Measurements from ENCODE around the gene BACE2. TPM values are rescaled to one million over a fixed set of nuclear protein-coding genes. Genes with fewer than 3 reads are reported as not detected.

BACE2 gene
- total RNA-seq, 1 experiment from 2014 or later = 21.3 TPM

DNA sequence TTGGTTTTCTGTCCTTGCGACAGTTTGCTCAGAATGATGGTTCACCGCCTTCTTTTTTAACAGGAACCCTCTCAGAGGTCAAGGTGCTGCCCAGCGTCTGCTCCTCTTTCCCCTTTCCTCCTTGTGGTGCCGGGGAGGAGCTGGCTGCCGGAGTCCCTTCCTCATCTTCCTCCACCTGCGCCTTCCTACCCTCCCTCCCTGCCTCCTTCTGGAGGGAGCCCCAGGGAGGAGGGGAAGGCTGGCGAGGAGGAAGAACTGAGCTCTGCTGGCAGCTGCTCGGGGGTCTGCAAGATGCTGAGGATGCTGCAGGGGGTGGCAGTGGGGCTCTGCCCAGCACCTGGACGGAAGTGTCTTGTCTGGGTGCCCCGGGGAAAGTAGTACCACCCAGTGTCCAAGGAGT, 31.2 kb downstream of the BACE2 start:
- no TSS peak for BruUV-seq (replicated peaks)
- TF ChIP-seq CTCF (IDR thresholded peaks at IDR 0.05; ENCODE audit: unreplicated experiment) = no peak
- H3K4me1 Mint-ChIP-seq (ENCODE audit: insufficient read depth, unreplicated experiment) = peaks cover 9% of the 10 kb centered on the region
- intact Hi-C loops (cut with micrococcal nuclease) = no loop called here
- ChIA-PET POLR2A (no interaction called here), CTCF (interaction anchor here (0.6 to 1.2 kb wide), 3 partner anchors 17 to 31 kb away, joined by 3 to 4 read pairs (median 4); no protein-coding TSS in a partner anchor)
- no peaks in the 10 kb centered on the region for H3K27me3 Mint-ChIP-seq (ENCODE audit: insufficient read depth, unreplicated experiment)
- DNase-seq (ENCODE audit: unreplicated experiment) = no peak
- H3K4me3 Mint-ChIP-seq (ENCODE audit: unreplicated experiment) = no peak overlapping the region
- H3K9me3 Mint-ChIP-seq (ENCODE audit: unreplicated experiment) = no peaks in the 10 kb centered on the region
- no peak overlapping the region for H3K27ac Mint-ChIP-seq (ENCODE audit: low read depth, unreplicated experiment)
- H3K36me3 Mint-ChIP-seq (ENCODE audit: insufficient read depth, unreplicated experiment) = peaks cover 7% of the 10 kb centered on the region

DNA sequence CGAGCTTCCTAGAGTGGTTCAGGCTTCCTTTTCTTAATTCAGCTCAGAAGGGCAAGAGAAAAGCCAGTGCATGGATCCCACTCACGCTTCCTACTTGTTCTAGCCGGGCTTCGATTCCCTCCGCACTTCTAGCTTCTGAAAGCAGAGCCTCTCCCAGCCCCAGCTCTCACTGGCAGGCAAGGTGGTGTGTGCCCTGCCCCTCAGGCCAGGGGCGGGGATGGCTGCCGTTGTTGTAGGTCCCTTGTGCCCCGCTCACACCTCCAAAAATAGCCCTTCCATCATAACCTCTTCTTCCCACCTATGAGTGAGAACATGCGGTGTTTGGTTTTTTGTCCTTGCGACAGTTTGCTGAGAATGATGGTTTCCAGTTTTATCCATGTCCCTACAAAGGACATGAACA, 31.6 kb downstream of the BACE2 start:
- CTCF ChIA-PET = interaction anchor here (0.6 to 1.2 kb wide), 3 partner anchors 30 to 527 kb away, joined by 3 to 4 read pairs (median 4); no protein-coding TSS in a partner anchor

GRCh38 chr21:41201385-41201784, 33.4 kb downstream of the BACE2 start:
- no peaks in the 10 kb centered on the region for H3K4me1 Mint-ChIP-seq (ENCODE audit: insufficient read depth, unreplicated experiment)
- no peak overlapping the region for H3K27ac Mint-ChIP-seq (ENCODE audit: low read depth, unreplicated experiment)
- POLR2A ChIA-PET = no interaction called here
- CTCF ChIA-PET = interaction anchor here (1.1 kb wide), 1 partner anchor 32 kb away, joined by 3 read pairs; no protein-coding TSS in a partner anchor
- no peak overlapping the region for H3K4me3 Mint-ChIP-seq (ENCODE audit: unreplicated experiment)
- TF ChIP-seq CTCF (IDR thresholded peaks at IDR 0.05; ENCODE audit: unreplicated experiment) = no peak
- intact Hi-C loops (cut with micrococcal nuclease) = no loop called here
- H3K9me3 Mint-ChIP-seq (ENCODE audit: unreplicated experiment) = no peaks in the 10 kb centered on the region
- H3K27me3 Mint-ChIP-seq (ENCODE audit: insufficient read depth, unreplicated experiment) = no peaks in the 10 kb centered on the region
- no TSS peak for BruUV-seq (replicated peaks)
- DNase-seq (ENCODE audit: unreplicated experiment) = no peak
- H3K36me3 Mint-ChIP-seq (ENCODE audit: insufficient read depth, unreplicated experiment) = peaks cover under 1% of the 10 kb centered on the region

More for the DNA sequence above, 31.6 kb downstream of the BACE2 start:
- no peaks in the 10 kb centered on the region for H3K9me3 Mint-ChIP-seq (ENCODE audit: unreplicated experiment)
- peaks cover 9% of the 10 kb centered on the region for H3K4me1 Mint-ChIP-seq (ENCODE audit: insufficient read depth, unreplicated experiment)
- H3K4me3 Mint-ChIP-seq (ENCODE audit: unreplicated experiment) = no peak overlapping the region
- peaks cover 7% of the 10 kb centered on the region for H3K36me3 Mint-ChIP-seq (ENCODE audit: insufficient read depth, unreplicated experiment)
- no peak overlapping the region for H3K27ac Mint-ChIP-seq (ENCODE audit: low read depth, unreplicated experiment)
- intact Hi-C loops (cut with micrococcal nuclease) = no loop called here
- H3K27me3 Mint-ChIP-seq (ENCODE audit: insufficient read depth, unreplicated experiment) = no peaks in the 10 kb centered on the region
- no TSS peak for BruUV-seq (replicated peaks)
- DNase-seq (ENCODE audit: unreplicated experiment) = no peak
- POLR2A ChIA-PET = interaction anchor here (0.5 kb wide), 1 partner anchor 982 kb away, joined by 3 read pairs; no protein-coding TSS in a partner anchor
- TF ChIP-seq CTCF (IDR thresholded peaks at IDR 0.05; ENCODE audit: unreplicated experiment) = no peak

DNA sequence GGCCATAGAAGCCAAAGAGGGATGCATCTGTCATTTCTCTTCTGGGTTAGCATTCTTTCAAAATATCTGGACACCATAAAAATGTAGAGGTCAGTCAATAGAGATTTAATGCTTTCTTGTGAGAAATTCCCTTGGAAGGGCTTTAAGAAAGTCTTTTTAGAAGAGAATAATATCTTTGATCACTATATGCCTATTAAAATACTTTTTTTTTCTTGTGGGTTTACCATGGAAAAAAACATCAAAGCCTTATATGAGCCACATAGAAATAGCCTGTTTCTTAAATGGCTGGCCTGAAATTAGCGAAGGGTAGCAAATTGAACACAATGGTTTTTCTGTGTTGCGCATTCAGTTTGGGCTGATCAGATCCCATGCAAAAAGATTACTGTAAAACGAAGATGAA, 36.8 kb downstream of the BACE2 start:
- Mint-ChIP-seq H3K36me3 (ENCODE audit: insufficient read depth, unreplicated experiment) (peaks cover 5% of the 10 kb centered on the region), H3K27me3 (ENCODE audit: insufficient read depth, unreplicated experiment) (no peaks in the 10 kb centered on the region), H3K4me1 (ENCODE audit: insufficient read depth, unreplicated experiment) (peaks cover 10% of the 10 kb centered on the region), H3K4me3 (ENCODE audit: unreplicated experiment) (no peak overlapping the region), H3K9me3 (ENCODE audit: unreplicated experiment) (no peaks in the 10 kb centered on the region), H3K27ac (ENCODE audit: low read depth, unreplicated experiment) (no peak overlapping the region)
- ChIA-PET POLR2A (no interaction called here), CTCF (no interaction called here)
- no TSS peak for BruUV-seq (replicated peaks)
- no peak for TF ChIP-seq CTCF (IDR thresholded peaks at IDR 0.05; ENCODE audit: unreplicated experiment)
- DNase-seq (ENCODE audit: unreplicated experiment) = no peak
- intact Hi-C loops (cut with micrococcal nuclease) = no loop called here
